A673 (cell line): Measurements from ENCODE around the gene GAS6. TPM values are rescaled to one million over a fixed set of nuclear protein-coding genes. Genes with fewer than 3 reads are reported as not detected.

ENCODE experiments used
- BruUV-seq: library from RNA; stranded (reverse); fragments of 400-500 nt; replicated peaks from 2 replicates; lab custom pipeline; 2021; lab: Mats Ljungman, UMichigan
- CTCF ChIA-PET: fragments of 300-600 bp; sonication (Branson Sonifier 250); formaldehyde crosslinking; loops from one replicate; lab custom pipeline; 2022; ENCODE audit warnings: antibody characterized with exemption; lab: Charles Lee
- POLR2A ChIA-PET: fragments of 300-600 bp; sonication (Branson Sonifier 250); formaldehyde crosslinking; loops from one replicate; lab custom pipeline; 2022; ENCODE audit warnings: antibody characterized with exemption; ENCODE audit not compliant: low non-redundant PET; lab: Charles Lee
- DNase-seq: peaks from one replicate; pipeline ENCODE4 v3.0.0-alpha.2; 2015; ENCODE audit warnings: low spot score
- H3K27ac ChIP-seq: fragments of 200-600 bp; sonication (generic); 2 replicates; pipeline ENCODE4 v1.5.1; 2016; ENCODE audit warnings: mixed run types, low read depth, mild to moderate bottlenecking, mixed read lengths, antibody characterized with exemption, low read length; ENCODE audit not compliant: poor library complexity, severe bottlenecking
- H3K27me3 ChIP-seq: fragments of 200-600 bp; sonication (generic); replicated peaks from 2 replicates; pipeline ENCODE4 v1.6.1; 2017; ENCODE audit warnings: mixed run types, low read depth, mild to moderate bottlenecking, mixed read lengths, antibody characterized with exemption, low read length; ENCODE audit not compliant: insufficient read depth, poor library complexity
- H3K36me3 ChIP-seq: fragments of 200-600 bp; sonication (generic); 2 replicates; pipeline ENCODE4 v1.6.1; 2016; ENCODE audit warnings: mixed run types, mild to moderate bottlenecking, mixed read lengths, antibody characterized with exemption, low read length; ENCODE audit not compliant: insufficient read depth, poor library complexity, severe bottlenecking
- H3K4me1 ChIP-seq: fragments of 200-600 bp; sonication (generic); 2 replicates; pipeline ENCODE4 v1.6.1; 2017; ENCODE audit warnings: mixed run types, mild to moderate bottlenecking, mixed read lengths, antibody characterized with exemption, low read length; ENCODE audit not compliant: insufficient read depth, poor library complexity, severe bottlenecking
- H3K4me3 ChIP-seq: fragments of 200-600 bp; sonication (generic); 2 replicates; pipeline ENCODE4 v1.5.1; 2016; ENCODE audit warnings: low read depth, mixed run types, mild to moderate bottlenecking, mixed read lengths, low read length; ENCODE audit not compliant: poor library complexity, severe bottlenecking
- H3K9me3 ChIP-seq: fragments of 200-600 bp; sonication (generic); 2 replicates; pipeline ENCODE4 v1.6.1; 2016; ENCODE audit warnings: mixed run types, low read depth, mild to moderate bottlenecking, mixed read lengths, antibody characterized with exemption, low read length; ENCODE audit not compliant: poor library complexity, severe bottlenecking
- EZH2 ChIP-seq: fragments of 200-600 bp; sonication (generic); IDR thresholded peaks from 2 replicates; pipeline ENCODE4 v1.6.1; 2017; ENCODE audit warnings: borderline replicate concordance, low read depth, mild to moderate bottlenecking, mixed read lengths, antibody characterized with exemption, low read length; ENCODE audit not compliant: poor library complexity, severe bottlenecking
- intact Hi-C: fragments of 100-400 bp; cut with micrococcal nuclease; formaldehyde crosslinking; loops from one replicate; pipeline ENCODE4 v1.10.0; 2022; ENCODE audit not compliant: unreplicated experiment
- total RNA-seq: library from RNA; stranded (reverse); gene quantifications from 2 replicates; pipeline ENCODE4 v1.2.3, GENCODE V29; 2021
- TF ChIP-seq, protein P1 (sequence below): fragments of 300-800, 200-600 bp; sonication (generic); conservative IDR thresholded peaks from 2 replicates; pipeline ENCODE4 v1.5.1; 2017; ENCODE audit warnings: low read depth, mild to moderate bottlenecking, antibody characterized with exemption, low read length, moderate library complexity, mixed read lengths

The GAS6 gene
- total RNA-seq, 1 experiment from 2014 or later: 0.67 TPM

DNA sequence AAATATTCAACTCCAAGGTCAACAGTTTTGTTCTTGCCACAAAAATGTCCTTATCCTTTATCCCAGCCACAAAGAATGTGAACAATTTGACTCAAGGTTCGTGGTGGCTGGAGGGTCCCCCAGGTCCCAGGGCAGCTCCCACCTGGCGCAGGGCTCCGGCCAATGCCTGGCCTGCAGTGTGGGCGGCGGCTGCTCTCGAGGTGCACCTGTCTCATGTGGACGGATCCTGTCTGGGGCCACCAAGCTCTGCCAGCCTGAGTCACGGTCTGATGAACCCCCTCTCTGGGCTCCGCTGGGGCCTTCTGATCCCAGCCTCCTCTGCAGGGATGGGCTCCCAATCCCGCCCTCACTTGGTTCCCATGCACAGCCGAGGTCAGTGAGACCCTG, 49.4 kb downstream of the GAS6 start:
- intact Hi-C loops: no loop called here
- BruUV-seq: no TSS peak
- no peaks in the 10 kb centered on the region for H3K27me3 ChIP-seq
- DNase-seq: no peak
- no peaks in the 10 kb centered on the region for H3K4me1 ChIP-seq
- no peak for TF ChIP-seq EZH2
- TF ChIP-seq, protein P1, sequence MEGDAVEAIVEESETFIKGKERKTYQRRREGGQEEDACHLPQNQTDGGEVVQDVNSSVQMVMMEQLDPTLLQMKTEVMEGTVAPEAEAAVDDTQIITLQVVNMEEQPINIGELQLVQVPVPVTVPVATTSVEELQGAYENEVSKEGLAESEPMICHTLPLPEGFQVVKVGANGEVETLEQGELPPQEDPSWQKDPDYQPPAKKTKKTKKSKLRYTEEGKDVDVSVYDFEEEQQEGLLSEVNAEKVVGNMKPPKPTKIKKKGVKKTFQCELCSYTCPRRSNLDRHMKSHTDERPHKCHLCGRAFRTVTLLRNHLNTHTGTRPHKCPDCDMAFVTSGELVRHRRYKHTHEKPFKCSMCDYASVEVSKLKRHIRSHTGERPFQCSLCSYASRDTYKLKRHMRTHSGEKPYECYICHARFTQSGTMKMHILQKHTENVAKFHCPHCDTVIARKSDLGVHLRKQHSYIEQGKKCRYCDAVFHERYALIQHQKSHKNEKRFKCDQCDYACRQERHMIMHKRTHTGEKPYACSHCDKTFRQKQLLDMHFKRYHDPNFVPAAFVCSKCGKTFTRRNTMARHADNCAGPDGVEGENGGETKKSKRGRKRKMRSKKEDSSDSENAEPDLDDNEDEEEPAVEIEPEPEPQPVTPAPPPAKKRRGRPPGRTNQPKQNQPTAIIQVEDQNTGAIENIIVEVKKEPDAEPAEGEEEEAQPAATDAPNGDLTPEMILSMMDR: no peak
- ChIA-PET POLR2A (no interaction called here), CTCF (no interaction called here)
- no peaks in the 10 kb centered on the region for H3K9me3 ChIP-seq
- no peak overlapping the region for H3K27ac ChIP-seq
- no peaks in the 10 kb centered on the region for H3K36me3 ChIP-seq
- no peak overlapping the region for H3K4me3 ChIP-seq

DNA sequence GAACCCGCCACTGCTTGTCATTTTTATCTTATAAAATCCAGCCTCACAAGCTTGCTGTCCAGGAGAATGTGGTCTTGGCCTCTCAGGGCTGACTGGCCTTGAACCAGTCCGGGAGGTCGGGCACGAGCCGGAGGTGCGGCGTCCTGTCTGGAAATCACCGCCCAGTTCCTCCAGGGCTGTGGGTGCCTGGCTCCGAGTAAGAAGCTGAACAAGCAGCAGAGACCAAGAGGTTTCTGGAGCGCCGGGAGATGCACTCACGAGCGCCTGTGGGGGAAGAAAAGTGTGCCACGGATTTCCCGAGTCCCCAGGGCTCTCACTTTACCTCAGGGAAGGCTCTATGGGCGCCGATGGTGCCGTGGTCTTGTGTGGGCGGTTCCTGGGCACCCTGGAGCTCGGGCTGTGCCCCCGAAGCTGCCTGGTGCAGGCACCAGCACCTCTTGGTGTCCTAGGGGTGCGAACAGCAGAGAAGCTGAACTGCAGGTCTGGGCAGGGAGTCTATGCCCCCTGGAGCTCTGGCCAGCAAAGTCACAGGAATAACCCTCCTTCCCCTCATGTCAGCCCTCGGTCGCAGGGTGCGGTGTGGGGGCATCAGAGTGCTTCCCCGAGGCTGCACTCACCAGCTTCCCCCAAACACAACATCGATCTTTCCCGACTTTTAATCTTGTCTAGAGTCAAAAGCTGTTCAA, 50.0 kb downstream of the GAS6 start:
- POLR2A ChIA-PET: no interaction called here
- no TSS peak for BruUV-seq
- intact Hi-C loops: no loop called here

DNA sequence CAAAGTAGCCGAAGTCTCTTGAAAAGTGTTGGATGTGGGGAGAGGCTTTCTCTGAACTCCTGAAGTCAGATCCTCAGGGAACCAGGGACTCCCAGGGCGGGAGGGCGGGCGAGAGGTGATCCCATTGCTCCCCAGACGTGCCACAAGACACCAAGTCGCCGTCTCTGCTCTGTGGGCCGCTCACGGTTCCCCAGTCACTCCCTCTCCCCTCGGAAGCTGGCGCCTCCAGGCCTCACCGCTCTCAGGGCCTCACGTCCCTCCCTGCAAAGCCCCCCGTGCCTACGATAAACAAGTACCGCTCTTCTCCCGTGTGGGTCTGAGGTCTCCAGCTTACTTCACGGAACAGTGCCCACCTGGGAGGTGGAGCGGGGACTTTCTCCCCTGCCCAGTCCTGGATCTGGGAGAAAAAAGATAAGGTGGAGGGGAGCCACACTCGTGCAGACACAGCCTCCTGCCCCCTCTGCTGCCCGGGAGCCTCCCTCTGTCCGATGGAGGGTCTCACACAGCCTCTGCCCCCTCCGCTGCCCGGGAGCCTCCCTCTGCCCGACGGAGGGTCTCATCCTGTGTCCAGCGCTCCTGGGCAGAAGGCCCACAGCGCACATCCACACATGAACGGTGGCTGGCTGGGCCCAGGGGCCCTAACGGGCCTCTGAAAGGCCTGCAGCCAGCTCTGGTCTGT, 50.7 kb downstream of the GAS6 start:
- Histone ChIP-seq H3K27ac (no peak overlapping the region), H3K4me3 (no peak overlapping the region), H3K4me1 (no peaks in the 10 kb centered on the region), H3K36me3 (no peaks in the 10 kb centered on the region), H3K9me3 (peaks cover 4% of the 10 kb centered on the region), H3K27me3 (no peaks in the 10 kb centered on the region)
- no peak for TF ChIP-seq EZH2
- TF ChIP-seq, protein P1: no peak
- BruUV-seq: no TSS peak
- intact Hi-C loops: no loop called here
- CTCF ChIA-PET: no interaction called here
- POLR2A ChIA-PET: no interaction called here
- DNase-seq: no peak

More for the DNA sequence above, 50.0 kb downstream of the GAS6 start:
- Histone ChIP-seq H3K36me3 (no peaks in the 10 kb centered on the region), H3K27me3 (no peaks in the 10 kb centered on the region), H3K9me3 (no peaks in the 10 kb centered on the region), H3K27ac (no peak overlapping the region), H3K4me3 (no peak overlapping the region), H3K4me1 (no peaks in the 10 kb centered on the region)
- DNase-seq: no peak
- TF ChIP-seq EZH2: no peak
- TF ChIP-seq, protein P1: no peak
- CTCF ChIA-PET: no interaction called here
